Stimulated activated CD4-positive, alpha-beta T cell treated with anti-CD3 and anti-CD28 coated beads, Interleukin-15, amount 100 ng/mL, for 48 hours (primary cell): Measurements from ENCODE around the gene GRK2.

ENCODE experiments used
- DNase-seq, 2 donors: peaks; one replicate each; pipeline ENCODE4 v3.0.0-alpha.2; 2020; ENCODE audit warnings: low read depth in 2 of 2

The GRK2 gene

DNA sequence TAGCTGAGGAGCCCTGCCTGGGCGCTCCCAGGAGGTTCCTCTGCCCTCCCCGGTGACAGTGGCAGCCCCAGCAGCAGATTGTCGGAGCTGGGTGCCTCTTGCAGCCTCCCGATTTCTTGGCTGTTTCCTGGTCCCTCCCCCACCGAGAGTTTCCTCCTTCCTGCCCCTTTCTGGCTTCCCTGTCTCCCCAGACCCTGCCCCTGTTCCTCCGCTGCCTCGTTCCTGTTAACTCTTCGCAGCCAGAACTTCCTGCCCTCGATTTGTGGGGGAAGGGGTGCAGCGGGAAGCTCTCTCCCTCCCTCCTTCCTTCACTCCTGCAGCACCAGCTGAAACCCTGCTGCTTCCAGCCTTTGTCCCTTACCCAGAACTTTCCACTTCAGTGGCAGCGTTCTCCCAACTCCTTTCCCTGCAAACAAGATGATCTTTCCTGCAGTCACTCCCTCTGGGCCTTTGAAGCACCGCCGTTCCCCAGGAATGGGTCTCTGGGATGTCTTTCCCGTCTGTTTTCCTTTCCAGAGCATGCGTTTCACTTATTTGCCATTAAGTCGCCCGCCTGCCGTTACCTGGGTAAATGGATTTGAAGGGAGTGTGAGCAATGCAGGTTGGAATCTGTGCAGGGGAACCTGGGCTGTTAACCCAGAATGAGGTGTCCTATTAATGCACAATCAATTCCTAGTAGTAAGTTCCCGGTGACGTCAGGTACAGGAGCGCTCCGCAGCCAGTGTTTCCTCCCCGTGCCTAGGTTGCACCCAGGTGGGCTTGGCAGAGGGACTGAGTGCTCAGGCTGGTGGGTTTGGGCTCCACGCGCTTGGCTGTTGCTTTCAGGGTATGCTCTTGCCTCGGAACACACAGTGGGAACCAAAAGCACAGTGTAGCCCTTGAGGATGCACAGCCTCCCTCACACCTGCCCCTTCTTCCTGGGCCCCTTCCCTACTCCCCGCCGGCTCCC lies 4.3 kb downstream of the GRK2 start:
- DNase-seq, result no peak

- DNase-seq, result no peak
Observed at GRCh38 chr11:67271205-67271540, 4.9 kb downstream of the GRK2 start.

DNA sequence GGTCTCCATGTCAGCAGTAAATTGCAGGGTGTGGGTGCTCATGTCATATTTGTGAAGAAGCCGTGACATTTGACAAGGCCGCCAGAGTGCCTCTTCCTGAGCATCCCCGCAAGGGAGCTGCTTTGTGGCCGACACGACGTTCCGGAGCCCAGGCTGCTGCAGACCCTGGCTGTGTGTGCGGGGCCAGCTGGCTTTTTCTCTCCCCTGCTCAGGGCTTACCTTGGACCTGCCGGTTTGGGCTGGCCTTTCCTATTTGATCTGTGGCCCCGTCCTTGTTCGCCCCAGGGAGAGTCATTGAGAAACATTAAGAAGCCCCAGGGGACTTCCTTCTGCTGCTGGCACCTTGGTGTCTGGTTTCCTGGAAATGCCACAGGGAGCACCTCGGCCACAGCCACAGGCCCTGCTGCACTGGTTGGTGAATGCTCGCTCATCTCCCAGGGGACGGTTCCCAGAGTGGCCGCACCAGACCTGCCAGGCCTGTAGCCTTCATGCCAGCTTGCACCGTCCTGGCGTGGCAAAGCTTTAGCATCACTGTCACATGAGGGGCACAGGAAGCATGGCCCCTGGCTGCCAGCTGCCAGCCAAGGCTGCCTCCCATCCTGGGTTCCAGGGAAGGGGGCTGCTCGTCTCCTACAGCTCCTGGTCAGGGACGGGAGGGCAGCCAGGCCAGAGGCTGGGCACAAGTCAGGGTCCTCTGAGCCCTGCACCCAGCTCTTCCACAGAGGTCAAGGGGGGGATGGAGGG lies 5.4 kb downstream of the GRK2 start:
- no peak for DNase-seq

DNA sequence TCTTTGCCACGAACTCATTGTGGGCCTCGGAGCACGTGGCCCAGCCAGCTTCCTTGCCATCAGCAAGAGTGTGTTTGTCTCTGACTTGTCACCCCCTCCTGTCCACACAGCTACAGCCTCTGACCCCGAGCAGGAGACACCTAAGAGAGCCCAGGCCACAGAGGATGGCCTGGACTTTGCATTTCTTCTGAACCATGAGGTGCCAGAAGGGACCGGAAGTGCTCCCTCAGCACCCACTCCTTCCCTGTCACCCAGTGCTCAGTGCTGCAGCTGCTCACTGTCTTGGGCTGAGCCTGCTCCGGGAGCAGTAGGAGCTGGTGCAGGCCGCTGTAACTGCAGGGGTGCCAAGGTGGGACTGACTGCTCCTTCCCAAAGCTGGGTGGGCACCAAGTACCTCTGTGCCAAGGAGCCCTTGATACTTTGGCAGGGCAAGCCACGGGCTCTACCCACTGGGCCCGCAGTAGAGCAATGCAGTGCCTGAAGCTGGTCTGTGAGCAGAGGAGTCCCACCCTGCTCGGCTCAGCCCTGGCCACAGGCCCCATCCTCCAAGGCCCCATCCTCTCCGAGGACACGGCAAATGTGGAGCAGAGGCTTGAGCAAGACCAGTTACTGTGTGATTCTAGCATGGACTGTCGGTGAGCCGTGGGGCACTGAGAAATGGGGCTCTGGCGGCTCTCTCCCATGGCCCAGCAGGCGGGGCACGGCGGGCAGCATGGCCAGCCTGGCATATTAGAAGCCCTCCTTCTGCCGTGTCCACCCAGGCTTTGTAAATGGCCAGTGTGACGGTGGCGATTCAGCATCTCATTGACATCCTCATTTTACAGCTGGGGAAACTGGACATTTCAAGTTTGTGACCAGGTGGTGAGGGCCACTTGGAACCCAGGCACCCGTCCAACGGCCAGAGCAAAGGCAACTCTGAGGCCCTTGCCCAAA lies 6.3 kb downstream of the GRK2 start:
- no peak for DNase-seq

DNA sequence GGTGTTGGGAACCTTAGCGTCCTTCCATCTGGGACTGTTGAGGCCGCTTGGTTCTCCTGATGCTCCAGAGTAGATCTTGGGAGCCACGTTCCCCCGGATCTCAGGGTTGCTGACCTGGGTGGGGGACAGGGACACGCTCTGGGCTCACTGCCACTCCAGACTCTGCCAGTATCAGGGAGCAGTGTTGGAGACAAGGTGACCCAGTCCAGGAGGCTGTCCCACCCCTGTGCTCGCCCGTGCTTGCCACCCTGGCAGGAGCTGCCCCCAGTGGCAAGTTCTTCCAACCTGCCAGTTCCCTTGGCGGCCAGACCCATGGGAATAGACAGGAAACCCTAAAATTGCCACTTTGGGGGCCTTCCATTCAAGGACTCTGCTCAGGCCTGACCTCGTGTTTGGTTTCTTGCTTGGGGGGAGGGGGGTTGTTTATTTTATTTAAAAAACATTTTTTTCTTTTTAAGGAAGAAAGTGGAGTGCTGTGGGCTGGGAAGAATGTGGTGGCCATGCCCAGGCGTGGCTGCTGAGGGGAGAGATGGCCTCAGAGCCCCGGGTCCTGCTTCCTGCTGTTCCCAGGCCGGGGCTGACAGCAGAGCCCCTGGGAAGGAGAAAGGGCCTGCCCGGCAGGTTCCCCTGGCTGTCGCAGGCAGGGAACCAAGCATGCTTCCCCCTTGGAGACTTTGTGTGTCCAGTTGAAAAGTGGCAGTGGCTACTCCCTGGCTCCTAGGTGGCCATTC lies 7.2 kb downstream of the GRK2 start:
- DNase-seq, result no peak

GRCh38 chr11:67274768-67275605 lies 8.7 kb downstream of the GRK2 start:
- DNase-seq, result no peak

DNA sequence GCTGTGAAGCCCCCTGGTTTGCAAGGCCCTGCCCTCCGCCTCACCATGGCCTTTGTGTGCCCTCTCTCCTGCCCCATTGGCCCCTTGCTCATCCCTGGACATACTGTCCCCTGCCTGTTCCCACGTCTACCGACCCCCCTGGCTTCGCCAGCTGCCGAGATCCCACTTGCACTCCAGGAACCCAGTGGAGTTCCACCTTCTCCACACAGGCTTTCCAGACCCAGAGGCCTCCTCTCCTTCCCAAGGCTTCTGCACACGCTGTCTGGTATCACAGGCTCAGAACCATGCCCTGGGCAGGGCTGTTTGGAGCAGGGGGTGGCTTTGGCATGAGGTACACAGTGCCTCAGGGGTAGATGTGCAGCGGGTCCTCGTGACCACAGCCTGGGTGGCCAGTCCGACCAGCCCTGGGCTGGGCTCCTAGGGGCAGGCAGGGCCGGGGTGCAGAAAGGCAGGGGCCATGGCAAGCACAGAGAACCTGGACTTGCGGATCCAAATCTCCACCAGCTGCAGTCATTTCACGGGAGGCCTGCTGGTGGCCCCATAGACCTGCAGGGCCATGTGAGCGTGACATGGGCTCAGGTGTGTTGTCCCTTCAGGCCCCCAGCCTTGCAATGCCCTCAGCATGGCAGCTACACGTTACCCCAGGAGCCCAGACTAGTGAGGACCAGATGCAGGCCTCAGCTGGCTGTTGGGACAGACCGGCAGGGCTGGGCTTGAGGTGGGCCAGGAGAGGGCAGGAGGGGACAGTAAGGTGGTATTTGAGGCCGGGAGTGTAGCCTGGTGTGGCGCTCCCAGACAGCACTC lies 9.5 kb downstream of the GRK2 start:
- no peak for DNase-seq

- DNase-seq, result no peak
Observed at GRCh38 chr11:67276781-67277230, 10.5 kb downstream of the GRK2 start.

GRCh38 chr11:67277231-67277961 lies 11.1 kb downstream of the GRK2 start:
- DNase-seq, result peak; percentile 82 to 84

DNA sequence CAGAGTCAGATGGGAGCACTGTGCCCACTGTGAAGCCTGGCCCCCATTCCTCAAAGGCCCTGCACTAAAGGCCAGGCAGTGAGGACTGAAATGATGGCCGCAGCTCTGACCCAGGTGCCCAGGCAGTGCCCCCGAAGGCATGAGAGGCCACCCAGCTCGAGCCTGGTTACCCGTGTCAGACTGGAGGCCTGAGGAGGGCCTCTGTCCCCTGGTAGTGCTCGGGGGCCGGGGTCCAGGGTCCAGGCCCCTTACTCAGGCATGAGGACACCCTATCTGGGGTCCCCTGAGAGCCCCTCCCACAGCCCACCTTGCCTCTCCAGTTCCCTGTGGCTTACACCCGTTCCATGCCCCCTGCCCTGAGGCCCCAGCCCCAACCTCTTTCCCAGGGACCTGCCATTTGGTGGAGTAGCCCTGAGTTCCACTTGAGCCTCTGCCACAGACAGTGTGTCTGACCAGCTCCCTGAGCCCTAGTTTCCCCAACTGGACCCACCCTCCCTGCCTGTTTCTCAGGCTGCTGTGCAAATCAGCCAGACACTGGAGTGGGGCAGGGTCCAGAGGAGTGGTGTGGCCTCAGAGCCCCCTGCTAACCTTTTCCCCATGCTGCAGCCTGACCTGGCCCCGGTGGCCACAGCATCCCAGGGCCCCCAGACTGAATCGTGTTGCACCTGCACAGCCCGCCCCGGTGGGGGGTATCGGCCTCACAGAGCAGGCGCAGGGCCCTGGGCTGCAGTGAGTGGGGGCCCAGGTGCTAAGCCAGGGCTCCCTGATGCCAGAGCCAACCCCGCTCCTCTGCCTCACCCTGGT lies 12.1 kb downstream of the GRK2 start:
- DNase-seq, result no peak

DNA sequence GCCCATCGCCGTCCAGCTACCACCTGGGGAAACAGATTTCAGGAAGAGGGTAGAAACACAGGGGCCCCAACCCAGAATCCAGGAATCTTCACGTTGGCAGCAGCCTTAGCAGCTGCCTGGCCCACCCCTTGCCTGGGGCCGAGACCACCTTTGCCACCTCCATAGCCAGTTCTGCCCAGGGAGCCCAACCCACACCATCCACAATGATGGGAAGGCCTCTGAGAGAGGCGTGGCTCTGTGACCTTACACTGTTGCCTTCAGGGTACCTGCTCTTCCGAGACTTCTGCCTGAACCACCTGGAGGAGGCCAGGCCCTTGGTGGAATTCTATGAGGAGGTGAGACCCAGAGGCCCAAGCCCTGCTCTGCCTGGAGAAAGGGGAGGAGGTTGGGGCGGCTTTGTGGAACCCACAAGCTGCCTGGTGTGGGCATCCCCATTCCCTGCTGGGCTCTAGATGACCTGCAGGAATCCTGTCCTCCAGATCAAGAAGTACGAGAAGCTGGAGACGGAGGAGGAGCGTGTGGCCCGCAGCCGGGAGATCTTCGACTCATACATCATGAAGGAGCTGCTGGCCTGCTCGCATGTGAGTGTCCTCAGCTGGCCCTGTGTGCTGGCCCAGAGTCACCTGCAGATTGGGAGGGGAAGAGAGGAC lies 12.8 kb downstream of the GRK2 start:
- no peak for DNase-seq

- no peak for DNase-seq
Observed at GRCh38 chr11:67279589-67280340, 13.5 kb downstream of the GRK2 start.

GRCh38 chr11:67280341-67280787 lies 14.1 kb downstream of the GRK2 start:
- no peak for DNase-seq

DNA sequence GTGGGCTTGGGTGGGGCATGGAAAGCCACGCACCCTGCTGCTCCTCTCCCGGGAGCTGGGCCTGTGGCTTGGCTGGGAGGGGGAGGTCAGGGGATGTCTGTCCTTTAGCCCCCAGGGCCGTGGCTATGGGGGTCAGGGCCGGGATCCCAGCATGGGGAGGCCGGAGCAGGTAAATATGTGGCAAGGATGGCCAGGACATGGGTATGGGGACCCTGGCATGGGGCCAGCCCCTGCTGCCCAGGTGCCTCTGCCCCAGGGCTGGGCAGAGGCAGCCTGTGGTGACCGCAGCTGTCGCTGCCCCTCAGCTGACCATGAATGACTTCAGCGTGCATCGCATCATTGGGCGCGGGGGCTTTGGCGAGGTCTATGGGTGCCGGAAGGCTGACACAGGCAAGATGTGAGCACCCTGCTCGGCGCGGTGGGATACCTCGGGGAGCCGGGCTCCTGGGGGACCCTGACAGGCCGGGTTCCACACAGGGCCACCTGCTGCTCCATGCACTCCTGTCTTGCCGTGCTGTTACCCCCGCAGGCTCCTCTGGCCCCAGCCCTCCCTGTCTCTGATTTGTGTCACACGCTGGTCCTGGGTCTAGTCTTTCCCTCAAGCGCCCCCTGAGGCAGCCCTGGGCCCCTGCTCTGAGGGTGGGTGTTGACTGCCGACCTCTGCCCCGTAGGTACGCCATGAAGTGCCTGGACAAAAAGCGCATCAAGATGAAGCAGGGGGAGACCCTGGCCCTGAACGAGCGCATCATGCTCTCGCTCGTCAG lies 14.7 kb downstream of the GRK2 start:
- DNase-seq, result no peak

DNA sequence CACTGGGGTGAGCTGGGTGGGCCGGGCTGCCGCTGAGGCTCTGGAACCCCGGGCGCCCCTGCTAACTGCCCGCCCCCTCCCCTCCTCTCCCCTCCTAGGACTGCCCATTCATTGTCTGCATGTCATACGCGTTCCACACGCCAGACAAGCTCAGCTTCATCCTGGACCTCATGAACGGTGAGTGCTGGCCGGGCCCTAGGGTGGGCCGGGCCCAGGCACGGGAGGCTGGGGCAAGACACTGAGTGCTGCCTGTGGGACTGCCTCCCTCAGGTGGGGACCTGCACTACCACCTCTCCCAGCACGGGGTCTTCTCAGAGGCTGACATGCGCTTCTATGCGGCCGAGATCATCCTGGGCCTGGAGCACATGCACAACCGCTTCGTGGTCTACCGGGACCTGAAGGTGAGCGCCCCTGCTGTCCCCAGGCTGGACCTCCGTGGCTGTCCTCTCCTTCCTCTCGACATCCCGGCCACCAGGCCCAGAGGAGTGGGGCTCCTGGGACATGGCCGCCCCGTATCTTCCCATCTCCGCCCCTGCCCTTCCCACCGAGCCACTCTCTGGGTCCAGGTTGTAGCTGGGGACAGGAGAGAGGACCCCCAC lies 15.4 kb downstream of the GRK2 start:
- no peak for DNase-seq
